GM12873 (cell line): ENCODE data around the gene ELOVL5.

Experiments used
- CTCF ChIP-seq: IDR thresholded peaks from 2 replicates; pipeline ENCODE4 v1.5.1; 2012; ENCODE audit warnings: low read depth, mild to moderate bottlenecking, moderate library complexity, low read length, control low read depth; ENCODE audit not compliant: insufficient read depth; ENCODE audit errors: missing control alignments

The ELOVL5 gene

DNA sequence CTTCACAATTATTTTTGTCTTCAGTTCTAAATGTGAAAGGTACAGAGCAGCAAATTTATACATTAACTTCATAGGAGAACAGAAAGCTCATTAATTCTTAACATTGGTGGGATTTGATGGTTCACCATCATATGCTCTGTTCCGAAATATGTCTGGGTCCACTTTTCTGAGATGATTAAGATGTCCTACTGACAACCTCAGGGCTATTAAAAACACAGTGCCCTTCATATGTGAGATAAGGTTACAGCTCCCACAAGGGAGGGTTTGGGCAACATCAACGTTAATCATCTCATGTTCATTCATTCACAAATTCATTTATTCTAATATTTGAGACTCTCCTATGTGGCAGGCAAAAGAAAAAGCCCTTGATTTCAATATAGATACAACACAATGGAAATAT lies 91.2 kb downstream of the ELOVL5 start:
- TF ChIP-seq CTCF, result no peak

- TF ChIP-seq CTCF, result no peak
These were observed 91.7 kb downstream of the ELOVL5 start for GRCh38 chr6:53257001-53257400.

GRCh38 chr6:53252177-53252692 lies 96.5 kb downstream of the ELOVL5 start:
- TF ChIP-seq CTCF, result no peak

DNA sequence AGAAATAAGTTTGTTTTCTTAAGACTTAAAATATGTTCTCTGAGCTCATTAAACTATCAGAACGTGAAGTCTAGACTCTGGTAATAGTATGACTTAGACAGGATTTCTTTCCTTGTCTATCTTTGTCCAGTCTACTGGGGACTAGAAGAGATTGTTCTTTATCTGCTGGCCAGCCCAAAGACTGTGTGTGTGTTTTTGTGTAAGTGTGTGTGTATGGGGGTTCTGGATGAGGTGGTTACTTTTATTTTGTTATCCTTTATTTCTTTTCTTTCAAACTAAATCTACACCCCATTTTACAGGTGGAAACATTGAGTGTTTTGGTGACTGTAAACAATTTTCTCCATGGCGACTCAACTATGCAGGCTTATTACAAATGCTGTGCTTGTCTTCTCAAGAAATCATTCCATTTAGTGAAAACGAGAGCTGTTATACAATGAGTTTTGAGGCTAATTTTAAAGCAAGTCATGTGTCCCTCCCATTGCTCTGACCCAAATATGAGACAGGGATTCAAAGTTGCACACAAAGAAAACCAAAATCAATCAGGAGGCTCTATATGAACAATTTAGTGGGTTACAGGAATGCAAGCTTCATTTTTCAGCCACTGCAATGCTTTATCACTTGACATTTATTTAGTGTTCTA lies 97.6 kb downstream of the ELOVL5 start:
- TF ChIP-seq CTCF, result no peak

GRCh38 chr6:53250176-53251032 lies 98.3 kb downstream of the ELOVL5 start:
- no peak for TF ChIP-seq CTCF

GRCh38 chr6:53246924-53247323 lies 101.8 kb downstream of the ELOVL5 start:
- TF ChIP-seq CTCF, result no peak

DNA sequence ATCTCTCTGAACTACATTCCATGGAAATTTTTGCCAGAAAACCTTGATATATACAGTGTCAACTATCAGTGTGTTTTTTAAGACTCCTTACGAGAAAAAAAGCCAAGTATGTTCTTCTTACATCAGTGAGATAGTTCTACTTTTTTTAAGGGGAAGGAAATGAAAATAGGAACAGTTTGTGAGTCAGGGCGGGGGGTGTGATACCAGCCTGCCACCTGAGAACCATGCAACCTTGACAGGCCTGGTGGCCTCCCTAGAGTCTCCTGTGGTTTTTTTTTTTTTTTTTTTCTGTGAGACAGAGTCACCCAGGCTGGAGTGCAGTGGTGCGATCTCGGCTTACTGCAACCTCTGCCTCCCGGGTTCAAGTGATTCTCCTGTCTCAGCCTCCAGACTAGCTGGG lies 103.8 kb downstream of the ELOVL5 start:
- no peak for TF ChIP-seq CTCF
